Activated CD4-positive, CD25-positive, alpha-beta regulatory T cell (primary cell): ENCODE measurements around the gene SUDS3.

ENCODE experiments used
- DNase-seq, 4 experiments: peaks; one replicate each; lab custom pipeline; 2025; lab: John Stamatoyannopoulos, UW

Gene SUDS3

GRCh38 chr12:118455327-118455726 is 79.0 kb downstream of the SUDS3 start:
- no peak for DNase-seq

GRCh38 chr12:118456741-118457140 is 80.4 kb downstream of the SUDS3 start:
- DNase-seq = no peak

GRCh38 chr12:118459110-118459509 is 82.8 kb downstream of the SUDS3 start:
- DNase-seq = no peak

GRCh38 chr12:118463677-118464076 is 87.3 kb downstream of the SUDS3 start:
- no peak for DNase-seq

- DNase-seq = no peak
These were observed 89.4 kb downstream of the SUDS3 start for GRCh38 chr12:118465706-118466105.
